Right atrium auricular region (tissue), 2 donors: Measurements from ENCODE around the gene HS6ST2. TPM values are rescaled to one million over a fixed set of nuclear protein-coding genes. Genes with fewer than 3 reads are reported as not detected.

Experiments used
- DNase-seq: peaks from one replicate; pipeline ENCODE4 v3.0.0-alpha.2; 2019; ENCODE audit warnings: low spot score
- H3K27ac ChIP-seq, 2 donors: fragments of 200-600 bp; sonication (generic); 1 replicate in 1 of 2; 2 replicates in 1 of 2; pipeline ENCODE4 v1.5.1; 2016 to 2019
- H3K27me3 ChIP-seq, 2 donors: fragments of 200-600 bp; sonication (generic); one replicate each; pipeline versions ENCODE4 v1.5.1 to v1.6.0; 2017 to 2019
- H3K36me3 ChIP-seq: fragments of 200-600 bp; sonication (generic); one replicate; pipeline ENCODE4 v1.5.1; 2016
- H3K4me1 ChIP-seq, 2 donors: fragments of 200-600 bp; sonication (generic); one replicate each; pipeline versions ENCODE4 v1.5.1 to v1.6.0; 2017 to 2019
- H3K4me3 ChIP-seq, 2 donors: fragments of 200-600 bp; sonication (generic); 1 replicate in 1 of 2; 2 replicates in 1 of 2; pipeline ENCODE4 v1.5.1; 2017 to 2019; ENCODE audit warnings: mild to moderate bottlenecking in 1 of 2, moderate library complexity in 1 of 2
- H3K9me3 ChIP-seq, 2 donors: fragments of 200-600 bp; sonication (generic); one replicate each; pipeline ENCODE4 v1.5.1; 2019
- total RNA-seq, 2 donors: library from RNA; depleted of rRNA; stranded (reverse); fragments of >200 nt; gene quantifications; one replicate each; pipeline ENCODE4 v1.1.0, GENCODE V29; 2016
- TF ChIP-seq, protein P1 (sequence below), 2 donors: fragments of 200-600 bp; sonication (generic); IDR thresholded peaks; one replicate each; pipeline ENCODE4 v1.5.1; 2019; ENCODE audit warnings: antibody characterized with exemption in 2 of 2

The HS6ST2 gene
- total RNA-seq, 2 donors from 2014 or later: 0.26 to 0.39 TPM

DNA sequence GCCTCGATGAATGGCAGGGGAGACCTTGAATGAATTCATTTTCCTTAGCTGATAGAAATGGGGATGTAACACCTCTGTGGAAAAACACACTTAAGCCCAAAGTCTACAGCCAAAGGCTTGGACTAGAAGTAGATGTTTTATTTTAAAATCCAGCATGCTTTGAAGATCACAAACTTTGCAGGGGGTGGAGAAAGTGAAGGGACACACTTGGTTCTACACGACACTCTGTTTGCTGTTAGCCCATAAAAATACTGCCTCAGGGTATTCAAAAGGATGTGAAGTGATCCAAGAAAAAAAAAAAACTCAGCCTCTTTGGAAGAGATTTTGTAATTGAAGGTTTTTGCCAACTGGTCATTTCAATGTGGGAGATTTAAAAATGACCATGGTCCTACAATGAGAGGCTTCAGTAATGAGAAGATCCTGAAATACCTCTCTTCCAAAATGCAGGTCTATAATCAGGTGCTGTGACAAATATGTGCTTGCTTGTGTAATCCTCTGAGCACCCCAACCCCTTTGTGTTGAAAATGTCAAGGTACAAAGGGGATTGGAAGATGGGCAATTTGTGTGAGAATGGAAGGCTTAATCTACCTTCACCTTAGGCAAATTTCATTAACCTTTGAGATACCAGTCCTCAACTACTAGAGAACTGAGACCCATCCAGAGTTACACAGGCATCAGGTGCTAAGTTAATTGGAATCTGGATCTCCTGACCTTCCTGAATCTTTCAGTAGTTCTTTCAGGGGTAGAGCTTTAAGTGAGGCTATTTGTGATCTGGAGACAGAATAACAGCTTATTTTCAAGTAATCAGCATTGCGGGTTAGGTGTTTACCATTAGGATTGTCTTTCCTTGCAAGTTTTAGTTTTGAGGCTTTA is 82.5 kb downstream of the HS6ST2 start:
- Histone ChIP-seq H3K27me3 (no peaks in the 10 kb centered on the region), H3K4me3 (no peak overlapping the region), H3K9me3 (no peaks in the 10 kb centered on the region), H3K27ac (no peak overlapping the region), H3K36me3 (no peaks in the 10 kb centered on the region), H3K4me1 (no peaks in the 10 kb centered on the region)
- no peak for DNase-seq
- TF ChIP-seq, protein P1, sequence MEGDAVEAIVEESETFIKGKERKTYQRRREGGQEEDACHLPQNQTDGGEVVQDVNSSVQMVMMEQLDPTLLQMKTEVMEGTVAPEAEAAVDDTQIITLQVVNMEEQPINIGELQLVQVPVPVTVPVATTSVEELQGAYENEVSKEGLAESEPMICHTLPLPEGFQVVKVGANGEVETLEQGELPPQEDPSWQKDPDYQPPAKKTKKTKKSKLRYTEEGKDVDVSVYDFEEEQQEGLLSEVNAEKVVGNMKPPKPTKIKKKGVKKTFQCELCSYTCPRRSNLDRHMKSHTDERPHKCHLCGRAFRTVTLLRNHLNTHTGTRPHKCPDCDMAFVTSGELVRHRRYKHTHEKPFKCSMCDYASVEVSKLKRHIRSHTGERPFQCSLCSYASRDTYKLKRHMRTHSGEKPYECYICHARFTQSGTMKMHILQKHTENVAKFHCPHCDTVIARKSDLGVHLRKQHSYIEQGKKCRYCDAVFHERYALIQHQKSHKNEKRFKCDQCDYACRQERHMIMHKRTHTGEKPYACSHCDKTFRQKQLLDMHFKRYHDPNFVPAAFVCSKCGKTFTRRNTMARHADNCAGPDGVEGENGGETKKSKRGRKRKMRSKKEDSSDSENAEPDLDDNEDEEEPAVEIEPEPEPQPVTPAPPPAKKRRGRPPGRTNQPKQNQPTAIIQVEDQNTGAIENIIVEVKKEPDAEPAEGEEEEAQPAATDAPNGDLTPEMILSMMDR (IDR thresholded peaks at IDR 0.05): no peak

DNA sequence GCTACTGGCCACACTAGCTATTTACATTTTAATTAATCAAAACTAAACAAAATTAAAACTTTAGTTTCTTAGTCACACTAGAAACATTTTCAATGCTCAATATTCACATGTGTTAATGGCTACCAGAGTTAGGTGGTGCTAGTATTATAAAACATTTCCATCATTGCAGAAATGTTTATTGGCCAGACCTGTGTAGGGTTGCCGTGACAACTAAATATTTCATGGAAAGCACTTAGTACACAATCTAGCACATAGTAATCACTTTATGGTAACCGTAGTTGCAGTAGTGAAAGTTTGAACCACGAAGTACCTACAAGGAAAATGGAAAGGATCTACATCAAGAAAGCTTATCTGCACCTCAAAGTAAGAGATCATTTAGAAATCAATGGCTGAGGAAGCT is 95.9 kb downstream of the HS6ST2 start:
- Histone ChIP-seq H3K4me1 (no peaks in the 10 kb centered on the region), H3K36me3 (no peaks in the 10 kb centered on the region), H3K27ac (no peak overlapping the region), H3K9me3 (peaks cover 0 to 1% of the 10 kb centered on the region in 2 donors), H3K27me3 (no peaks in the 10 kb centered on the region), H3K4me3 (no peak overlapping the region)
- DNase-seq: no peak
- TF ChIP-seq, protein P1 (IDR thresholded peaks at IDR 0.05): no peak

DNA sequence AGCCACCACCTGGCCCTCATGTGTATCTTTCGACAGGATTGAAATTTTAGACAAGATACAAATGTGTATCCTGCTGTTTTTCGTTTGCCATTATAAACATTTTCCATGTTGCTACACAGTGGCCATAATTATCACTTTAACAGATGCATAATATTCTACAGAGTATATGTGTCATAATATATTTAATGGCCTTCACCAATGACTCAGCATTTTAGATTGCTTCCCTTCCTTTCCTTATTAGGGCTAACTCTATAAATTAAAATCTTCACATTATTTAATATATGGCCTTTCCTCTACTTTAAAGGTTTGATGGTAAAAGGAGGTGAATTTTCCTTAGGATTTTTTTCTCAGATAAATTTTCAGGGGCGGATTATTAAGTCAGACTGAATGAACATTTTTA is 97.4 kb downstream of the HS6ST2 start:
- H3K27me3 ChIP-seq: no peaks in the 10 kb centered on the region
- TF ChIP-seq, protein P1 (IDR thresholded peaks at IDR 0.05): no peak
- H3K9me3 ChIP-seq: no peaks in the 10 kb centered on the region
- no peak for DNase-seq
- H3K4me1 ChIP-seq: no peaks in the 10 kb centered on the region
- H3K4me3 ChIP-seq: no peak overlapping the region
- no peaks in the 10 kb centered on the region for H3K36me3 ChIP-seq
- no peak overlapping the region for H3K27ac ChIP-seq

DNA sequence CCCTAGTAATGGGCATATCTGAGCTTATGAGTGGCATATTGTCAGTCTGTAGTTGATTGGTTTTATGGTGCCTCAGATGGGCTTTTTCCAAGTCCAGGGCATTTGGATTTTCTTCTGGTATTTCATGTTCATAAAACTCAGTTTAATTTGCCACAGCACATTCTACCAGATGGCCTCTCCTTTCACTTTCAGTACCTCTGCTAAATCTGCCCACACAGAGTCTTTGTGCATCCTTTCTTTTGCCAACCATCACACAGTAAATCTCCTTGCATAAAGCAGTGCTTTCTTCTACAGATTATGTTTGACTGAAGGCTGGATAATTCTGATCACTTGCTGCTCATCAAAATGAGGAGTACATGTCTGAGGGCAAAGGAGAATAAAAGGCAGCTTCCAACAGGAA is 98.2 kb downstream of the HS6ST2 start:
- H3K4me3 ChIP-seq: no peak overlapping the region
- H3K9me3 ChIP-seq: no peaks in the 10 kb centered on the region
- no peaks in the 10 kb centered on the region for H3K4me1 ChIP-seq
- TF ChIP-seq, protein P1 (IDR thresholded peaks at IDR 0.05): no peak
- H3K27me3 ChIP-seq: no peaks in the 10 kb centered on the region
- H3K27ac ChIP-seq: no peak overlapping the region
- DNase-seq: no peak
- H3K36me3 ChIP-seq: no peaks in the 10 kb centered on the region

DNA sequence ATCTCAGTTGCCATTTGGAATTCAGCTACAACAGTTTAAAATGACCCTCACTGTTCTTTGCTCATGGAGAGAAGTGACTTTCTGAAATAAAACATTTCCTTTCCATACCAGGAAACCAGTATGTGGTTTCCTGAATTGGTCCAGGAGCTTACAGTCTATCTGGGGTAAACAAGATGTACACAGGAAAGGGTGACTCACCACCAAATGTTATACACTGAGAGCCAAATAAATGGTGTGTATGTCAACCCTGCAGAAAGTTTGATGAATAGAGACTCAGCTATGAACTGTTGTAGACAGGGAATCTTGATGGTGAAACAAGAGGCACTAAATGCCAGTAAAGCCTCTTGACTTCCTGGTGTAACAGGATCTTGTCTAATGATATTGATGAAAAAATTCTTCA is 100.4 kb downstream of the HS6ST2 start:
- H3K36me3 ChIP-seq: no peaks in the 10 kb centered on the region
- DNase-seq: no peak
- TF ChIP-seq, protein P1 (IDR thresholded peaks at IDR 0.05): no peak
- no peaks in the 10 kb centered on the region for H3K4me1 ChIP-seq
- no peak overlapping the region for H3K4me3 ChIP-seq
- no peaks in the 10 kb centered on the region for H3K9me3 ChIP-seq
- no peaks in the 10 kb centered on the region for H3K27me3 ChIP-seq
- no peak overlapping the region for H3K27ac ChIP-seq
